ENCODE results near the gene APBA2. TPM values are rescaled to one million over a fixed set of nuclear protein-coding genes. Genes with fewer than 3 reads are reported as not detected.
A peak's percentile ranks its signal among the peaks of the same experiment; 100 is the strongest.

The APBA2 gene
- total and polyA plus RNA-seq, 2 of the 4 experiments (the other 2 are of a cell fraction), result 21.7 to 33.0 TPM

- Histone ChIP-seq H4K5ac (ENCODE audit: low read depth, low read length) (no peak overlapping the region), H2AK9ac (replicated peaks; ENCODE audit: low read depth, low read length, poor library complexity) (no peak overlapping the region), H3K9me1 (ENCODE audit: insufficient read depth, low read length) (peaks cover 12% of the 10 kb centered on the region), H3K4me2 (ENCODE audit: low read depth, low read length) (peak overlapping the region; percentile 91), H4K91ac (ENCODE audit: insufficient read depth, low read depth, low read length) (no peak overlapping the region), H3K4me1 (ENCODE audit: control insufficient read depth, insufficient read depth, low read length) (peaks cover 15% of the 10 kb centered on the region; the same call in 1 of the 2 replicates), H2AFZ (replicated peaks; ENCODE audit: low read length, poor library complexity) (no peak overlapping the region), H4K8ac (ENCODE audit: low read depth in 2 of 2, low read length in 2 of 2) (no peak overlapping the region), H4K20me1 (ENCODE audit: insufficient read depth, low read length) (0 out of 2 replicates have a peak, but pooled peaks cover 13% of the 10 kb centered on the region), H3K36me3 (ENCODE audit: control insufficient read depth, insufficient read depth, low read length) (no peaks in the 10 kb centered on the region), H3K27ac (ENCODE audit: insufficient read depth, low read length) (no peak overlapping the region), H3K23ac (ENCODE audit: low read depth, low read length) (no peak overlapping the region), H3K4ac (ENCODE audit: low read depth, low read length) (no peak overlapping the region), H2BK5ac (ENCODE audit: low read depth, low read length, poor library complexity, severe bottlenecking) (peak overlapping the region; percentile 26), H2BK120ac (ENCODE audit: low read depth, low read length) (no peak overlapping the region), H2BK20ac (ENCODE audit: low read depth, low read length) (no peak overlapping the region), H3K9me3 (ENCODE audit: control insufficient read depth, insufficient read depth, low read length) (no peaks in the 10 kb centered on the region), H3K56ac (ENCODE audit: extremely low read depth, insufficient read depth, low read length) (no peak overlapping the region), H2AK5ac (ENCODE audit: low read depth, low read length) (no peak overlapping the region), H3K14ac (replicated peaks; ENCODE audit: low read depth, low read length) (no peak overlapping the region), H3K9ac (ENCODE audit: low read depth, low read length) (no peak overlapping the region), H2BK15ac (ENCODE audit: low read depth, low read length) (no peak overlapping the region), H3K27me3 (ENCODE audit: control insufficient read depth, insufficient read depth, low read length) (no peaks in the 10 kb centered on the region), H3K18ac (ENCODE audit: low read depth, low read length) (peak overlapping the region; percentile 60; the same call in 1 of the 2 replicates), H3K4me3 (ENCODE audit: insufficient read depth, low read depth, low read length) (no peak overlapping the region), H3K79me1 (ENCODE audit: low read depth in 1 of 2, low read length in 2 of 2) (peaks cover 10 to 29% of the 10 kb centered on the region in 2 experiments)
- dilution Hi-C loops (cut with HindIII; ENCODE audit: low sequenced_read_pairs, unreplicated experiment) (no loop called here), intact Hi-C loops (cut with micrococcal nuclease) (no loop called here), in situ Hi-C loops (cut with MboI; ENCODE audit: low sequenced_read_pairs) (no loop called here)
- WGBS, 2 experiments (ENCODE audit: extremely low coverage in 2 of 2, insufficient read length in 1 of 2), result no CpG with 5 or more reads among the region's 9 CpGs
- POLR2A ChIA-PET (ENCODE audit: unreplicated experiment), result interaction anchor here (0.5 kb wide), 1 partner anchor 15 kb away, joined by 3 read pairs; no protein-coding TSS in a partner anchor
- CTCF ChIA-PET, result no interaction called here
- TF ChIP-seq RAD21 (IDR thresholded peaks at IDR 0.05; ENCODE audit: low read length) (no peak), RCOR1 (IDR thresholded peaks at IDR 0.05; ENCODE audit: insufficient replicate concordance, low read length) (no peak), RFX5 (IDR thresholded peaks at IDR 0.05; ENCODE audit: low read depth, low read length) (no peak), MXI1 (IDR thresholded peaks at IDR 0.05; ENCODE audit: borderline replicate concordance, low read depth, low read length) (no peak), SMC3 (IDR thresholded peaks at IDR 0.05; ENCODE audit: low read depth, low read length) (no peak), BHLHE40 (IDR thresholded peaks at IDR 0.05; ENCODE audit: low read depth, low read length) (no peak)
- ATAC-seq (ENCODE audit: low read depth), result peak; percentile 61
- peak; percentile 69 for DNase-seq
- no TSS peak for BruUV-seq (replicated peaks)
These were observed 158.1 kb downstream of the APBA2 start for GRCh38 chr15:29043736-29044502.
